ENCODE data around the gene FBXO46. TPM values are rescaled to one million over a fixed set of nuclear protein-coding genes. Genes with fewer than 3 reads are reported as not detected.

The FBXO46 gene
- total and polyA plus RNA-seq, 10 of the 15 experiments (the other 5 are each of a cell fraction or from before 2014, with no cell fraction given): 2.5 to 61.5 (median 13.7) TPM

DNA sequence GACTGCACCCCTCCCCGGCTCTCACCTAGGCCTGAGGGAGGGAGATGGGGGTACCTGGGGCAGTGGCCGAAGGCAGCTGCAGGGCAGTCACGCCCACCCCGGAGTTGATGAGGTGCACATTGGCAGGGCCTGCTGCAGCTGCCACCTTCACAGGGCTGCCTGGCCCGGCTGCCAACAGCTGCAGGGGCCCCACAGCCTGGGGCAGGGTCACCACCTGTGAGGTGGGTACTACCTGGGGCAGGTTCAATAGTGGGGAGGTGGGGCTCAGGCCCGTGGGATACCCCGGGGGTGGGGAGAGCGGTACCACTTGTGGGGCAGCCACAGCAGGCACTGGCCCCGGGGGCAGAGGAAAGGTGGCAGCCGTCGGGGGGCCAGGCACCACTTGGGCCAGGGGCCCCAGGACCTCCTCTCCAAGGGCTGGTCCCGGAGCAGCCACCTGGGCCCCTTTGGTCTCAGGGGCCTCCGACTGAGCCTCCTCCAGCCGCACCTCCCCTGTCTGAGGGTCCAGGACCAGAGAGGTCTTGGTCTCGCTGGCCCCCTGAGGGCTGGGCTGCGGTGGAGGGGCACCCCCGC is 35.7 kb upstream of the FBXO46 start:
- Histone ChIP-seq H3K79me2 (ENCODE audit: control insufficient read depth, insufficient read depth, low read length) (no peaks in the 10 kb centered on the region; the same call in 1 of the 2 replicates), H3K4me3 (no peak overlapping the region), H4K20me1 (ENCODE audit: control insufficient read depth, insufficient read depth) (no peaks in the 10 kb centered on the region), H3K27me3 (replicated peaks in 1 of 2; ENCODE audit: control insufficient read depth in 2 of 2, insufficient read depth in 2 of 2, low read length in 1 of 2) (no peaks in the 10 kb centered on the region), H3K4me1 (ENCODE audit: control insufficient read depth, insufficient read depth, low read length) (peaks cover 4% of the 10 kb centered on the region), H3K9me3 (replicated peaks; ENCODE audit: control insufficient read depth, insufficient read depth, low read length) (no peaks in the 10 kb centered on the region), H3K4me2 (ENCODE audit: control insufficient read depth, insufficient read depth) (no peak overlapping the region), H3K36me3 (ENCODE audit: control insufficient read depth in 2 of 2, insufficient read depth in 2 of 2, low read length in 1 of 2) (no peaks in the 10 kb centered on the region), H3K9ac (ENCODE audit: control insufficient read depth, insufficient read depth, low read length) (no peak overlapping the region), H3K27ac (ENCODE audit: control insufficient read depth, insufficient read depth) (no peak overlapping the region), H2AFZ (ENCODE audit: control insufficient read depth, low read depth, low read length) (no peak overlapping the region)
- in situ Hi-C loops (cut with MboI): no loop called here
- 84% methylated on average over 16 of the region's 17 CpGs for WGBS (ENCODE audit: insufficient coverage, insufficient replicate concordance, low lambda C conversion rate, missing lambda C conversion rate)
- DNase-seq (ENCODE audit: low read depth, low spot score) (no peak), FAIRE-seq (no peak), ATAC-seq (no peak)
- RAD21 ChIA-PET (ENCODE audit: unreplicated experiment): no interaction called here
- CTCF ChIA-PET: no interaction called here
- POLR2A ChIA-PET: no interaction called here
- intact Hi-C loops (cut with micrococcal nuclease; ENCODE audit: unreplicated experiment): loop anchor here (5.0 kb wide), 2 partner anchors 34 to 74 kb away; partner anchors contain the start of genes FBXO46, MEIOSIN, QPCTL and SNRPD2
- SMC1A ChIA-PET (ENCODE audit: uncharacterized antibody, unreplicated experiment): no interaction called here
- BruUV-seq (replicated peaks): no TSS peak
- no peak for TF ChIP-seq NFYA (IDR thresholded peaks at IDR 0.05; ENCODE audit: borderline replicate concordance, low read depth, low read length)
- TF ChIP-seq, protein P1, sequence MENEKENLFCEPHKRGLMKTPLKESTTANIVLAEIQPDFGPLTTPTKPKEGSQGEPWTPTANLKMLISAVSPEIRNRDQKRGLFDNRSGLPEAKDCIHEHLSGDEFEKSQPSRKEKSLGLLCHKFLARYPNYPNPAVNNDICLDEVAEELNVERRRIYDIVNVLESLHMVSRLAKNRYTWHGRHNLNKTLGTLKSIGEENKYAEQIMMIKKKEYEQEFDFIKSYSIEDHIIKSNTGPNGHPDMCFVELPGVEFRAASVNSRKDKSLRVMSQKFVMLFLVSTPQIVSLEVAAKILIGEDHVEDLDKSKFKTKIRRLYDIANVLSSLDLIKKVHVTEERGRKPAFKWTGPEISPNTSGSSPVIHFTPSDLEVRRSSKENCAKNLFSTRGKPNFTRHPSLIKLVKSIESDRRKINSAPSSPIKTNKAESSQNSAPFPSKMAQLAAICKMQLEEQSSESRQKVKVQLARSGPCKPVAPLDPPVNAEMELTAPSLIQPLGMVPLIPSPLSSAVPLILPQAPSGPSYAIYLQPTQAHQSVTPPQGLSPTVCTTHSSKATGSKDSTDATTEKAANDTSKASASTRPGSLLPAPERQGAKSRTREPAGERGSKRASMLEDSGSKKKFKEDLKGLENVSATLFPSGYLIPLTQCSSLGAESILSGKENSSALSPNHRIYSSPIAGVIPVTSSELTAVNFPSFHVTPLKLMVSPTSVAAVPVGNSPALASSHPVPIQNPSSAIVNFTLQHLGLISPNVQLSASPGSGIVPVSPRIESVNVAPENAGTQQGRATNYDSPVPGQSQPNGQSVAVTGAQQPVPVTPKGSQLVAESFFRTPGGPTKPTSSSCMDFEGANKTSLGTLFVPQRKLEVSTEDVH (IDR thresholded peaks at IDR 0.05; ENCODE audit: low read depth, partially characterized antibody): no peak
- no peak for TF ChIP-seq EED (IDR thresholded peaks at IDR 0.05; ENCODE audit: low read depth)
- TF ChIP-seq, protein P2, sequence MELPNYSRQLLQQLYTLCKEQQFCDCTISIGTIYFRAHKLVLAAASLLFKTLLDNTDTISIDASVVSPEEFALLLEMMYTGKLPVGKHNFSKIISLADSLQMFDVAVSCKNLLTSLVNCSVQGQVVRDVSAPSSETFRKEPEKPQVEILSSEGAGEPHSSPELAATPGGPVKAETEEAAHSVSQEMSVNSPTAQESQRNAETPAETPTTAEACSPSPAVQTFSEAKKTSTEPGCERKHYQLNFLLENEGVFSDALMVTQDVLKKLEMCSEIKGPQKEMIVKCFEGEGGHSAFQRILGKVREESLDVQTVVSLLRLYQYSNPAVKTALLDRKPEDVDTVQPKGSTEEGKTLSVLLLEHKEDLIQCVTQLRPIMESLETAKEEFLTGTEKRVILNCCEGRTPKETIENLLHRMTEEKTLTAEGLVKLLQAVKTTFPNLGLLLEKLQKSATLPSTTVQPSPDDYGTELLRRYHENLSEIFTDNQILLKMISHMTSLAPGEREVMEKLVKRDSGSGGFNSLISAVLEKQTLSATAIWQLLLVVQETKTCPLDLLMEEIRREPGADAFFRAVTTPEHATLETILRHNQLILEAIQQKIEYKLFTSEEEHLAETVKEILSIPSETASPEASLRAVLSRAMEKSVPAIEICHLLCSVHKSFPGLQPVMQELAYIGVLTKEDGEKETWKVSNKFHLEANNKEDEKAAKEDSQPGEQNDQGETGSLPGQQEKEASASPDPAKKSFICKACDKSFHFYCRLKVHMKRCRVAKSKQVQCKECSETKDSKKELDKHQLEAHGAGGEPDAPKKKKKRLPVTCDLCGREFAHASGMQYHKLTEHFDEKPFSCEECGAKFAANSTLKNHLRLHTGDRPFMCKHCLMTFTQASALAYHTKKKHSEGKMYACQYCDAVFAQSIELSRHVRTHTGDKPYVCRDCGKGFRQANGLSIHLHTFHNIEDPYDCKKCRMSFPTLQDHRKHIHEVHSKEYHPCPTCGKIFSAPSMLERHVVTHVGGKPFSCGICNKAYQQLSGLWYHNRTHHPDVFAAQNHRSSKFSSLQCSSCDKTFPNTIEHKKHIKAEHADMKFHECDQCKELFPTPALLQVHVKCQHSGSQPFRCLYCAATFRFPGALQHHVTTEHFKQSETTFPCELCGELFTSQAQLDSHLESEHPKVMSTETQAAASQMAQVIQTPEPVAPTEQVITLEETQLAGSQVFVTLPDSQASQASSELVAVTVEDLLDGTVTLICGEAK (IDR thresholded peaks at IDR 0.05; ENCODE audit: borderline replicate concordance): no peak
- TF ChIP-seq PML (IDR thresholded peaks at IDR 0.05; ENCODE audit: low read length): no peak
- no peak for TF ChIP-seq NFXL1 (IDR thresholded peaks at IDR 0.05; ENCODE audit: borderline replicate concordance)
- TF ChIP-seq CHD4 (IDR thresholded peaks at IDR 0.05): no peak
- no peak for TF ChIP-seq BACH1 (IDR thresholded peaks at IDR 0.05; ENCODE audit: borderline replicate concordance)
- no peak for TF ChIP-seq ATF2 (IDR thresholded peaks at IDR 0.05; ENCODE audit: low read length)
- no peak for TF ChIP-seq CREB1 (IDR thresholded peaks at IDR 0.05; ENCODE audit: low read depth)
- no peak for TF ChIP-seq USF2 (IDR thresholded peaks at IDR 0.05; ENCODE audit: borderline replicate concordance, low read depth, low read length)
